ENCODE measurements around the gene HVCN1. TPM values are rescaled to one million over a fixed set of nuclear protein-coding genes. Genes with fewer than 3 reads are reported as not detected.

HVCN1 gene
- total and polyA plus RNA-seq, 2 of the 13 experiments (the other 11 are each of a cell fraction or from before 2014, with no cell fraction given) = 0.49 to 1.3 TPM

- TF ChIP-seq ZIK1 (CRISPR knock-in tag; IDR thresholded peaks at IDR 0.05; ENCODE audit: borderline replicate concordance, low read depth) = no peak
- TF ChIP-seq ZNF670 (CRISPR knock-in tag; IDR thresholded peaks at IDR 0.05; ENCODE audit: borderline replicate concordance) = no peak
- TF ChIP-seq BRD4 (CRISPR knock-in tag; IDR thresholded peaks at IDR 0.05) = no peak
- ChIA-PET POLR2A (no interaction called here), CTCF (ENCODE audit: low intra/inter-chr PET ratio, low total read pairs) (no interaction called here)
- FAIRE-seq (no peak), DNase-seq (ENCODE audit: low spot score) (no peak), ATAC-seq (no peak)
- intact Hi-C loops (cut with micrococcal nuclease; ENCODE audit: unreplicated experiment) (no loop called here), in situ Hi-C loops (cut with HindIII; ENCODE audit: extremely low pct_ligation_motif_present, low pct_unique_long_range_greater_than_20kb) (no loop called here)
- no peak overlapping the region for H3K9ac ChIP-seq (ENCODE audit: insufficient read depth, low read depth, low read length)
- H3K27me3 ChIP-seq (ENCODE audit: control insufficient read depth in 1 of 2, insufficient read depth in 2 of 2, low read length in 2 of 2) = no peaks in the 10 kb centered on the region
- H3K27ac ChIP-seq (ENCODE audit: extremely low read length, insufficient read depth, low read length) = no peak overlapping the region
- peaks cover 0 to 1% of the 10 kb centered on the region in 2 experiments; a peak in 1 of 5 replicates for H3K36me3 ChIP-seq (replicated peaks in 1 of 2; ENCODE audit: control insufficient read depth in 1 of 2, insufficient read depth in 2 of 2, low read length in 2 of 2)
- no peak overlapping the region for H2AFZ ChIP-seq (ENCODE audit: low read length)
- no peaks in the 10 kb centered on the region for H4K20me1 ChIP-seq (ENCODE audit: insufficient read depth, low read length)
- BruUV-seq (replicated peaks) = no TSS peak
- H3K4me3 ChIP-seq (replicated peaks in 1 of 3; ENCODE audit: insufficient read depth in 1 of 3, low read depth in 2 of 3, low read length in 3 of 3) = no peak overlapping the region
- H3K9me3 ChIP-seq (ENCODE audit: low read length) = no peaks in the 10 kb centered on the region
- WGBS (ENCODE audit: low lambda C conversion rate) = 90% methylated on average over 7 of the region's 7 CpGs
- no peak overlapping the region for H3K4me2 ChIP-seq (ENCODE audit: low read depth, low read length)
- no peaks in the 10 kb centered on the region for H3K4me1 ChIP-seq (ENCODE audit: insufficient read depth, low read length)
- no peaks in the 10 kb centered on the region for H3K79me2 ChIP-seq (ENCODE audit: insufficient read depth, low read length)
Measured at GRCh38 chr12:110641521-110641920, 47.4 kb downstream of the HVCN1 start.

GRCh38 chr12:110640275-110641025 is 48.5 kb downstream of the HVCN1 start:
- CTCF ChIA-PET (ENCODE audit: low intra/inter-chr PET ratio, low total read pairs) = no interaction called here
- no peak for ATAC-seq
- no peak overlapping the region for H3K9ac ChIP-seq (ENCODE audit: insufficient read depth, low read depth, low read length)
- POLR2A ChIA-PET = no interaction called here
- no peaks in the 10 kb centered on the region for H3K79me2 ChIP-seq (ENCODE audit: insufficient read depth, low read length)
- no peaks in the 10 kb centered on the region for H4K20me1 ChIP-seq (ENCODE audit: insufficient read depth, low read length)
- H3K27ac ChIP-seq (ENCODE audit: extremely low read length, insufficient read depth, low read length) = no peak overlapping the region
- H3K9me3 ChIP-seq (ENCODE audit: low read length) = no peaks in the 10 kb centered on the region
- H3K4me1 ChIP-seq (ENCODE audit: insufficient read depth, low read length) = no peaks in the 10 kb centered on the region
- intact Hi-C loops (cut with micrococcal nuclease; ENCODE audit: unreplicated experiment) (no loop called here), in situ Hi-C loops (cut with HindIII; ENCODE audit: extremely low pct_ligation_motif_present, low pct_unique_long_range_greater_than_20kb) (no loop called here)
- H3K4me2 ChIP-seq (ENCODE audit: low read depth, low read length) = no peak overlapping the region
- DNase-seq (ENCODE audit: low spot score) = no peak
- no peak overlapping the region for H2AFZ ChIP-seq (ENCODE audit: low read length)
- WGBS (ENCODE audit: low lambda C conversion rate) = 97% methylated on average over 15 of the region's 15 CpGs
- H3K36me3 ChIP-seq (replicated peaks in 1 of 2; ENCODE audit: control insufficient read depth in 1 of 2, insufficient read depth in 2 of 2, low read length in 2 of 2) = peaks cover 0 to 3% of the 10 kb centered on the region in 2 experiments; a peak in 2 of 5 replicates
- no peak for FAIRE-seq
- H3K4me3 ChIP-seq (replicated peaks in 1 of 3; ENCODE audit: insufficient read depth in 1 of 3, low read depth in 2 of 3, low read length in 3 of 3) = no peak overlapping the region
- H3K27me3 ChIP-seq (ENCODE audit: control insufficient read depth in 1 of 2, insufficient read depth in 2 of 2, low read length in 2 of 2) = no peaks in the 10 kb centered on the region
- no TSS peak for BruUV-seq (replicated peaks)
- no peak for TF ChIP-seq CBX2 (IDR thresholded peaks at IDR 0.05; ENCODE audit: low read depth, low read length)
- TF ChIP-seq CBX2 (CRISPR knock-in tag; IDR thresholded peaks at IDR 0.05; ENCODE audit: low read depth) = no peak
- no peak for TF ChIP-seq ZBTB39 (CRISPR knock-in tag; IDR thresholded peaks at IDR 0.05)
- TF ChIP-seq CSRNP1 (CRISPR knock-in tag; IDR thresholded peaks at IDR 0.05) = no peak
- TF ChIP-seq UBTF (CRISPR knock-in tag; IDR thresholded peaks at IDR 0.05) = no peak
- no peak for TF ChIP-seq ZNF670 (CRISPR knock-in tag; IDR thresholded peaks at IDR 0.05; ENCODE audit: borderline replicate concordance)
- TF ChIP-seq ZNF138 (CRISPR knock-in tag; IDR thresholded peaks at IDR 0.05; ENCODE audit: low read depth) = no peak
- TF ChIP-seq ZSCAN20 (CRISPR knock-in tag; IDR thresholded peaks at IDR 0.05; ENCODE audit: borderline replicate concordance) = no peak
